DOHH2 (cell line): ENCODE data around the gene ABCB8.
"Not testable (repeated sequence)": the region's sequence is repeated elsewhere in the genome, so short reads cannot be mapped to it uniquely, and the experiment has no call there.

Source experiments
- H3F3A ChIP-seq: fragments of 200-600 bp; sonication (generic), shearing (Covaris generic); 2 replicates; pipeline ENCODE4 v1.6.0; 2016; ENCODE audit warnings: antibody characterized with exemption, mild to moderate bottlenecking; ENCODE audit not compliant: control insufficient read depth, insufficient read depth
- H3K27ac ChIP-seq: fragments of 200-600 bp; sonication (generic); 2 replicates; pipeline ENCODE4 v1.5.1; 2014; ENCODE audit warnings: low read depth, mild to moderate bottlenecking, low read length, moderate library complexity
- H3K27me3 ChIP-seq: fragments of 200-600 bp; sonication (generic); 2 replicates; pipeline ENCODE4 v1.6.1; 2014; ENCODE audit warnings: mild to moderate bottlenecking, low read length, mixed read lengths; ENCODE audit not compliant: control insufficient read depth
- H3K36me3 ChIP-seq: fragments of 200-600 bp; sonication (generic); 2 replicates; pipeline ENCODE4 v1.6.1; 2014; ENCODE audit warnings: mild to moderate bottlenecking, low read length, moderate library complexity, mixed read lengths; ENCODE audit not compliant: control insufficient read depth
- H3K4me1 ChIP-seq: fragments of 200-600 bp; sonication (generic); 2 replicates; pipeline ENCODE4 v1.6.1; 2014; ENCODE audit warnings: mild to moderate bottlenecking, low read length, mixed read lengths; ENCODE audit not compliant: control insufficient read depth
- H3K4me2 ChIP-seq: fragments of 200-600 bp; sonication (generic); 2 replicates; pipeline ENCODE4 v1.6.0; 2014; ENCODE audit warnings: mild to moderate bottlenecking, low read length, moderate library complexity
- H3K4me3 ChIP-seq: fragments of 200-600 bp; sonication (generic); 2 replicates; pipeline ENCODE4 v1.5.1; 2014; ENCODE audit warnings: mild to moderate bottlenecking, low read length, mixed read lengths
- H3K79me2 ChIP-seq: fragments of 200-600 bp; sonication (generic); 2 replicates; pipeline ENCODE4 v1.6.1; 2014; ENCODE audit warnings: mild to moderate bottlenecking, low read length, mixed read lengths; ENCODE audit not compliant: control insufficient read depth
- H3K9me2 ChIP-seq: fragments of 200-600 bp; sonication (generic); replicated peaks from 2 replicates; pipeline ENCODE4 v1.6.1; 2014; ENCODE audit warnings: mild to moderate bottlenecking, low read length, mixed read lengths; ENCODE audit not compliant: control insufficient read depth
- H3K9me3 ChIP-seq: fragments of 200-600 bp; sonication (generic); 2 replicates; pipeline ENCODE4 v1.6.1; 2014; ENCODE audit warnings: antibody characterized with exemption, low read length, mixed read lengths; ENCODE audit not compliant: control insufficient read depth, insufficient read depth
- H4K20me1 ChIP-seq: fragments of 200-600 bp; sonication (generic); 2 replicates; pipeline ENCODE4 v1.6.0; 2014; ENCODE audit warnings: low read depth, mild to moderate bottlenecking, antibody characterized with exemption, low read length, moderate library complexity; ENCODE audit not compliant: control insufficient read depth, insufficient read depth
- CTCF ChIP-seq: fragments of 200-600 bp; sonication (generic); IDR thresholded peaks from one replicate; pipeline ENCODE4 v1.5.1; 2014; ENCODE audit warnings: antibody characterized with exemption, mild to moderate bottlenecking, low read depth, low read length; ENCODE audit not compliant: poor library complexity, severe bottlenecking
- EZH2phosphoT487 ChIP-seq: fragments of 200-600 bp; sonication (generic); IDR thresholded peaks from 2 replicates; pipeline ENCODE4 v1.6.1; 2017; ENCODE audit warnings: borderline replicate concordance, mild to moderate bottlenecking, antibody characterized with exemption, low read length, moderate library complexity, mixed read lengths

The ABCB8 gene

GRCh38 chr7:151038951-151039849, 10.9 kb downstream of the ABCB8 start:
- H3K9me3 ChIP-seq: no peaks in the 10 kb centered on the region
- H3F3A ChIP-seq: no peaks in the 10 kb centered on the region
- H3K27me3 ChIP-seq: no peaks in the 10 kb centered on the region
- no peaks in the 10 kb centered on the region for H3K4me1 ChIP-seq
- no peak for TF ChIP-seq CTCF
- TF ChIP-seq EZH2phosphoT487: no peak
- peaks cover 25% of the 10 kb centered on the region for H3K36me3 ChIP-seq
- H3K4me3 ChIP-seq: no peak overlapping the region
- H3K27ac ChIP-seq: no peak overlapping the region
- peaks cover 4% of the 10 kb centered on the region; the same call in 1 of the 2 replicates for H4K20me1 ChIP-seq
- H3K4me2 ChIP-seq: no peak overlapping the region
- no peaks in the 10 kb centered on the region for H3K9me2 ChIP-seq
- H3K79me2 ChIP-seq: no peaks in the 10 kb centered on the region

DNA sequence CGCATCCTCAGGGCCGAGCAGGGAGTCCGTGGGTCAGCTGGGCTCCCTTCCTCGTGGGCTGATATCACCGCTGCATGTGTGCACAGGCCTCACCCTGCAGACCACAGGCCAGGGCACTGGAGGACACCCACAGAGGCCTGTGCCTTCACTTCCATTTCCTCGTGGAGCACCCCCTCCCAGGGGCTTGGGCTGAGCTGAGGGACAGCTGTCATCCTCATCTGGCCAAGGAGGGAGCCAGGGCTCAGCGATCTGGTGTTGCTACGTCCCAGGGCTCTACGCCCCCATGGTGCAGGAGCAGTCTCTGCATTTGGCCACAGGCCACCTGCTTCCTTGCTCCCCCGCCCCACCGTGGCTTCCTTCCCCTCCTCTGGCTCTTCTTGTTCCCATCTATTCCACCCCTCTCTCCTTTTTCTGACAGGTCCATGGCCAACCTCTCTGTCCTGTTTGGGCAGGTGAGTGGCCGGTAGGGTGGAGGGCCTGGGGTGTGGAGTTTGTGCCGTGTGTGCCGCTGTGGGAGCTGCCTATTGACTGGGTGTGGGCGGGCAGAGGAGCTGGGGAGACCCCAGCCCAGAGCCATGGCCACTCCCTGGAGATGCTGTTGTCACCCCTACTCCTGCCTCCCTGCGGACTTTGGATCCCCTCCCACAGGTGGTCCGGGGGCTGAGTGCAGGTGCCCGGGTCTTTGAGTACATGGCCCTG, 11.7 kb downstream of the ABCB8 start:
- Histone ChIP-seq H3K79me2 (no peaks in the 10 kb centered on the region), H4K20me1 (peaks cover 4% of the 10 kb centered on the region; the same call in 1 of the 2 replicates), H3F3A (no peaks in the 10 kb centered on the region), H3K36me3 (peaks cover 17% of the 10 kb centered on the region), H3K4me1 (no peaks in the 10 kb centered on the region), H3K27ac (no peak overlapping the region), H3K9me2 (no peaks in the 10 kb centered on the region), H3K27me3 (no peaks in the 10 kb centered on the region), H3K4me2 (no peak overlapping the region), H3K4me3 (no peak overlapping the region), H3K9me3 (no peaks in the 10 kb centered on the region)
- no peak for TF ChIP-seq EZH2phosphoT487
- TF ChIP-seq CTCF: no peak

GRCh38 chr7:151040616-151041375, 12.5 kb downstream of the ABCB8 start:
- Histone ChIP-seq H3K27ac (no peak overlapping the region), H3F3A (no peaks in the 10 kb centered on the region), H3K79me2 (no peaks in the 10 kb centered on the region), H4K20me1 (peaks cover 4% of the 10 kb centered on the region; the same call in 1 of the 2 replicates), H3K4me1 (no peaks in the 10 kb centered on the region), H3K36me3 (peaks cover 10% of the 10 kb centered on the region), H3K4me3 (no peak overlapping the region), H3K4me2 (no peak overlapping the region), H3K9me3 (no peaks in the 10 kb centered on the region), H3K9me2 (no peaks in the 10 kb centered on the region), H3K27me3 (no peaks in the 10 kb centered on the region)
- TF ChIP-seq EZH2phosphoT487 (no peak), CTCF (no peak)

DNA sequence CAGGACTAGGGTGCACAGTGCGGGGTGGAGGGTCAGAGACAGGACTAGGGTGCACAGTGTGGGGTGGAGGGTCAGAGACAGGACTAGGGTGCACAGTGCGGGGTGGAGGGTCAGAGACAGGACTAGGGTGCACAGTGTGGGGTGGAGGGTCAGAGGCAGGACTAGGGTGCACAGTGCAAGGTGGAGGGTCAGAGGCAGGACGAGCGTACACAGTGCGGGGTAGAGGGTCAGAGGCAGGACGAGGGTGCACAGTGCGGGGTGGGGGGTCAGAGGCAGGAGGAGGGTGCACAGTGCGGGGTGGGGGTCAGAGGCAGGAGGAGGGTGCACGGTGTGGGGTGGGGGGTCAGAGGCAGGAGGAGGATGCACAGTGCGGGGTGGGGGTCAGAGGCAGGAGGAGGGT, 15.2 kb downstream of the ABCB8 start:
- not testable (repeated sequence) for H3K27ac ChIP-seq, H3F3A ChIP-seq, H3K4me2 ChIP-seq, H3K36me3 ChIP-seq, H4K20me1 ChIP-seq, H3K4me3 ChIP-seq, H3K79me2 ChIP-seq, H3K9me2 ChIP-seq, H3K9me3 ChIP-seq, H3K4me1 ChIP-seq, H3K27me3 ChIP-seq
